ENCODE measurements around the gene ALDH3B2.

GRCh38 chr11:67673358-67673757, 1.1 kb downstream of the ALDH3B2 start:
- TF ChIP-seq POLR2A (IDR thresholded peaks at IDR 0.05; ENCODE audit: low read depth, low read length) (no peak), POLR2AphosphoS5 (IDR thresholded peaks at IDR 0.05; ENCODE audit: low read depth, low read length) (no peak)

All from GM12892 (cell line).